Caco-2 (cell line): ENCODE data around the gene KLK4. TPM values are rescaled to one million over a fixed set of nuclear protein-coding genes. Genes with fewer than 3 reads are reported as not detected.

Experiments
- BruUV-seq: library from RNA; stranded (reverse); fragments of 400-500 nt; replicated peaks from 2 replicates; lab custom pipeline; 2021; lab: Mats Ljungman, UMichigan
- CTCF ChIA-PET: fragments of 300-600 bp; sonication (Branson Sonifier 250); formaldehyde crosslinking; loops from one replicate; lab custom pipeline; 2022; ENCODE audit warnings: antibody characterized with exemption; lab: Charles Lee
- POLR2A ChIA-PET: fragments of 300-600 bp; sonication (Branson Sonifier 250); formaldehyde crosslinking; loops from one replicate; lab custom pipeline; 2022; ENCODE audit warnings: antibody characterized with exemption; lab: Charles Lee
- DNase-seq, 2 experiments: peaks; one replicate each; pipeline versions ENCODE4 v3.0.0 to v3.0.0-alpha.2; 2020 to 2022
- H3K27me3 ChIP-seq: replicated peaks from 2 replicates; pipeline ENCODE4 v1.6.0; 2011; ENCODE audit warnings: low read length; ENCODE audit not compliant: control insufficient read depth, insufficient read depth
- H3K36me3 ChIP-seq: 2 replicates; pipeline ENCODE4 v1.5.1; 2011; ENCODE audit warnings: low read length; ENCODE audit not compliant: control insufficient read depth, insufficient read depth
- H3K4me1 ChIP-seq: fragments of 250-450 bp; sonication (Bioruptor Pico); 2 replicates; pipeline ENCODE4 v1.5.1; 2020; ENCODE audit warnings: mild to moderate bottlenecking
- H3K4me3 ChIP-seq: 2 replicates; pipeline ENCODE4 v1.5.1; 2011; ENCODE audit warnings: low read depth, mild to moderate bottlenecking, control low read depth, low read length
- H3K9me3 ChIP-seq: fragments of 250-450 bp; sonication (Bioruptor Pico); 2 replicates; pipeline ENCODE4 v1.5.1; 2020; ENCODE audit warnings: mild to moderate bottlenecking, moderate library complexity
- H3K27ac Mint-ChIP-seq: one replicate; pipeline ENCODE4 v1.8.0; 2022; ENCODE audit warnings: mixed read lengths; ENCODE audit not compliant: unreplicated experiment
- H3K27me3 Mint-ChIP-seq: one replicate; pipeline ENCODE4 v1.8.0; 2022; ENCODE audit warnings: mixed read lengths; ENCODE audit not compliant: insufficient read depth, unreplicated experiment
- H3K36me3 Mint-ChIP-seq: one replicate; pipeline ENCODE4 v1.8.0; 2022; ENCODE audit warnings: mild to moderate bottlenecking, mixed read lengths; ENCODE audit not compliant: insufficient read depth, unreplicated experiment
- H3K4me1 Mint-ChIP-seq: one replicate; pipeline ENCODE4 v1.8.0; 2022; ENCODE audit warnings: low read depth, mixed read lengths; ENCODE audit not compliant: unreplicated experiment
- H3K4me3 Mint-ChIP-seq: one replicate; pipeline ENCODE4 v1.8.0; 2022; ENCODE audit warnings: mild to moderate bottlenecking, moderate library complexity, mixed read lengths; ENCODE audit not compliant: unreplicated experiment
- H3K9me3 Mint-ChIP-seq: one replicate; pipeline ENCODE4 v1.8.0; 2022; ENCODE audit warnings: mixed read lengths; ENCODE audit not compliant: unreplicated experiment
- CTCF ChIP-seq, 2 experiments: fragments of 200-600 bp in 1 of 2; IDR thresholded peaks; 1 replicate in 1 of 2; 2 replicates in 1 of 2; pipeline versions ENCODE4 v1.5.1 to v1.8.0; 2011 to 2022; ENCODE audit warnings: antibody characterized with exemption in 1 of 2, control low read depth in 1 of 2, inconsistent platforms in 1 of 2, low read depth in 1 of 2, low read length in 1 of 2, mild to moderate bottlenecking in 1 of 2, moderate library complexity in 1 of 2; ENCODE audit not compliant: insufficient read depth in 1 of 2, severe bottlenecking in 1 of 2, unreplicated experiment in 1 of 2
- intact Hi-C: fragments of 100-400 bp; cut with micrococcal nuclease; formaldehyde crosslinking; loops from one replicate; pipeline ENCODE4 v1.10.0; 2022; ENCODE audit not compliant: unreplicated experiment
- total RNA-seq: library from RNA; stranded (reverse); gene quantifications from 2 replicates; pipeline ENCODE4 v1.2.3, GENCODE V29; 2022

The KLK4 gene
- total RNA-seq, 1 experiment from 2014 or later, result not detected

- H3K4me3 Mint-ChIP-seq, result no peak overlapping the region
- peaks cover 15% of the 10 kb centered on the region for H3K27me3 Mint-ChIP-seq
- no peak for TF ChIP-seq CTCF (IDR thresholded peaks at IDR 0.05; ENCODE audit: insufficient read depth in 1 of 2, low read depth in 1 of 2, low read length in 1 of 2, severe bottlenecking in 1 of 2, unreplicated experiment in 1 of 2)
- no peak overlapping the region for H3K27ac Mint-ChIP-seq
- no peaks in the 10 kb centered on the region for H3K4me1 ChIP-seq
- no peak overlapping the region for H3K4me3 ChIP-seq
- CTCF ChIA-PET, result no interaction called here
- no peaks in the 10 kb centered on the region for H3K4me1 Mint-ChIP-seq
- no peaks in the 10 kb centered on the region for H3K36me3 ChIP-seq
- no peaks in the 10 kb centered on the region for H3K9me3 ChIP-seq
- BruUV-seq, result no TSS peak
- H3K36me3 Mint-ChIP-seq, result no peaks in the 10 kb centered on the region
- no peaks in the 10 kb centered on the region for H3K9me3 Mint-ChIP-seq
- POLR2A ChIA-PET, result no interaction called here
- DNase-seq, result no peak
- intact Hi-C loops, result no loop called here
- H3K27me3 ChIP-seq, result no peaks in the 10 kb centered on the region
Measured at GRCh38 chr19:50880241-50880640, 31.0 kb downstream of the KLK4 start.

DNA sequence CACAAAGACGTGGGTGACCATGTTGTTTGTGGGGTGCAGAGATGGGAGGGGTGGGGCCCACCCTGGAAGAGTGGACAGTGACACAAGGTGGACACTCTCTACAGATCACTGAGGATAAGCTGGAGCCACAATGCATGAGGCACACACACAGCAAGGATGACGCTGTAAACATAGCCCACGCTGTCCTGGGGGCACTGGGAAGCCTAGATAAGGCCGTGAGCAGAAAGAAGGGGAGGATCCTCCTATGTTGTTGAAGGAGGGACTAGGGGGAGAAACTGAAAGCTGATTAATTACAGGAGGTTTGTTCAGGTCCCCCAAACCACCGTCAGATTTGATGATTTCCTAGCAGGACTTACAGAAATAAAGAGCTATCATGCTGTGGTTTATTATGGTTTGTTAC, 32.3 kb downstream of the KLK4 start:
- Mint-ChIP-seq H3K9me3 (no peaks in the 10 kb centered on the region), H3K36me3 (no peaks in the 10 kb centered on the region), H3K27ac (no peak overlapping the region), H3K27me3 (peaks cover 13% of the 10 kb centered on the region), H3K4me3 (no peak overlapping the region), H3K4me1 (no peaks in the 10 kb centered on the region)
- POLR2A ChIA-PET, result no interaction called here
- CTCF ChIA-PET, result interaction anchor here (0.7 kb wide), 1 partner anchor 860 kb away, joined by 5 read pairs; no protein-coding TSS in a partner anchor
- DNase-seq, result no peak
- Histone ChIP-seq H3K9me3 (no peaks in the 10 kb centered on the region), H3K4me3 (no peak overlapping the region), H3K27me3 (no peaks in the 10 kb centered on the region), H3K36me3 (no peaks in the 10 kb centered on the region), H3K4me1 (no peaks in the 10 kb centered on the region)
- intact Hi-C loops, result no loop called here
- no TSS peak for BruUV-seq
- no peak for TF ChIP-seq CTCF (IDR thresholded peaks at IDR 0.05; ENCODE audit: insufficient read depth in 1 of 2, low read depth in 1 of 2, low read length in 1 of 2, severe bottlenecking in 1 of 2, unreplicated experiment in 1 of 2)

DNA sequence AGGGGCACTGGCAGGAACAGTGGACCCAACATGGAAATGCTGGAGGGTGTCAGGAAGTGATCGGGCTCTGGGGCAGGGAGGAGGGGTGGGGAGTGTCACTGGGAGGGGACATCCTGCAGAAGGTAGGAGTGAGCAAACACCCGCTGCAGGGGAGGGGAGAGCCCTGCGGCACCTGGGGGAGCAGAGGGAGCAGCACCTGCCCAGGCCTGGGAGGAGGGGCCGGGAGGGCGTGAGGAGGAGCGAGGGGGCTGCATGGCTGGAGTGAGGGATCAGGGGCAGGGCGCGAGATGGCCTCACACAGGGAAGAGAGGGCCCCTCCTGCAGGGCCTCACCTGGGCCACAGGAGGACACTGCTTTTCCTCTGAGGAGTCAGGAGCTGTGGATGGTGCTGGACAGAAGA, 33.9 kb downstream of the KLK4 start:
- Mint-ChIP-seq H3K36me3 (no peaks in the 10 kb centered on the region), H3K4me3 (no peak overlapping the region), H3K9me3 (no peaks in the 10 kb centered on the region), H3K4me1 (no peaks in the 10 kb centered on the region), H3K27me3 (peaks cover 14% of the 10 kb centered on the region), H3K27ac (no peak overlapping the region)
- H3K27me3 ChIP-seq, result no peaks in the 10 kb centered on the region
- CTCF ChIA-PET, result no interaction called here
- no peak for DNase-seq
- no peaks in the 10 kb centered on the region for H3K36me3 ChIP-seq
- POLR2A ChIA-PET, result no interaction called here
- H3K9me3 ChIP-seq, result no peaks in the 10 kb centered on the region
- BruUV-seq, result no TSS peak
- no peak for TF ChIP-seq CTCF (IDR thresholded peaks at IDR 0.05; ENCODE audit: insufficient read depth in 1 of 2, low read depth in 1 of 2, low read length in 1 of 2, severe bottlenecking in 1 of 2, unreplicated experiment in 1 of 2)
- H3K4me1 ChIP-seq, result no peaks in the 10 kb centered on the region
- no peak overlapping the region for H3K4me3 ChIP-seq
- intact Hi-C loops, result no loop called here
